Urinary bladder (tissue), 4 donors: ENCODE results near the gene BBIP1. TPM values are rescaled to one million over a fixed set of nuclear protein-coding genes. Genes with fewer than 3 reads are reported as not detected.

Experiments
- DNase-seq: peaks from one replicate; pipeline ENCODE4 v3.0.0-alpha.2; 2015; ENCODE audit errors: extremely low spot score
- H3K27ac ChIP-seq: one replicate; pipeline ENCODE4 v1.5.1; 2013; ENCODE audit warnings: low read depth, mild to moderate bottlenecking, moderate library complexity
- H3K36me3 ChIP-seq: one replicate; pipeline ENCODE4 v1.6.1; 2013; ENCODE audit warnings: mild to moderate bottlenecking, moderate library complexity; ENCODE audit not compliant: insufficient read depth
- H3K4me1 ChIP-seq: one replicate; pipeline ENCODE4 v1.6.1; 2013; ENCODE audit warnings: mild to moderate bottlenecking, moderate library complexity; ENCODE audit not compliant: insufficient read depth
- H3K4me3 ChIP-seq: one replicate; pipeline ENCODE4 v1.5.1; 2013; ENCODE audit warnings: low read depth, low read length
- WGBS: extraction: QIAGEN DNeasy Blood & Tissue Kit; methylation state at CpG from one replicate; pipeline ENCODE4 v1.1.7; 2013; 5-methylcytosine and 5-hydroxymethylcytosine counted together
- polyA plus RNA-seq: library from polyadenylated mRNA; stranded (reverse); fragments of 200-250 nt; gene quantifications from one replicate; pipeline ENCODE4 v1.2.3, GENCODE V29; 2013
- total RNA-seq: library from RNA; depleted of rRNA; stranded (reverse); fragments of >200 nt; gene quantifications from one replicate; pipeline ENCODE4 v1.2.3, GENCODE V29; 2014
- donor health status: healthy with polysubstance abuse.
- donor health status: healthy.

BBIP1 gene
- total and polyA plus RNA-seq, 2 donors: 28.7 to 57.9 TPM

DNA sequence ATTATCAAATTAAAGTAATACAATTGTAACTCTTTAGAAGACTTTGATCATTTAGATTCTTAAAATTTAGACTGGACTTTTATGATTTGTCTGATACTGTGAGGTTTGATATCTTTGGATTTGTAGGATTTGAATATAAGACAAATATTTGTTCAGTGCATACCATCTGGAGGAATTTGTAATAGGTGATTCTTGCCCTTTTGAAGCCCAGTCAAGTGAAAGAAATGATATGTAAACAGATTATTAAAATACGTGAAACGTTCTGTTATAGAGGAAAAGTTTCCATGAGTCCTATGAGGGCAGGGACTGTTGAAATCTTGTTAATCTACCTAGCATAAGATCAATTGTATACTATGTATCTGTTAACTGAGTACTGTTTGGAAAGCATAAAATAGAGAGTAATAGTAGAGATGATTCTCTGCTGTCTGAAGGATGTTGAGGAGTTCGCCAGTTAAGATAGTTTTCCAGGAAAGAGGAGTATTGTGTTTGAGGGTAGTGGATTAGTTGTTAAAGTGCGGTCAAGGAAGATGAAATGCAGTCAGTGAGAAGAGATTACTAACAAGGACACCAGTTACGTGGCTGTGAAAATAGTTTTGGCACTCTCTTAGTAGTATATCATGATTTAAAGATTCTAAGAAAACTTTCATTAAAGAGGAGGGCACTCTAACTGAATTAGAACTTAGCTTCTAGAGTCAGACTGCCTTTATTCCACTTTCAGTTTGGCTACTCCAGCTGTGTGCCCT is 32.9 kb downstream of the BBIP1 start:
- 31% methylated on average over 5 of the region's 5 CpGs for WGBS
- peaks cover 2% of the 10 kb centered on the region for H3K4me1 ChIP-seq
- H3K4me3 ChIP-seq: no peak overlapping the region
- no peak for DNase-seq
- no peak overlapping the region for H3K27ac ChIP-seq
- peaks cover 6% of the 10 kb centered on the region for H3K36me3 ChIP-seq

DNA sequence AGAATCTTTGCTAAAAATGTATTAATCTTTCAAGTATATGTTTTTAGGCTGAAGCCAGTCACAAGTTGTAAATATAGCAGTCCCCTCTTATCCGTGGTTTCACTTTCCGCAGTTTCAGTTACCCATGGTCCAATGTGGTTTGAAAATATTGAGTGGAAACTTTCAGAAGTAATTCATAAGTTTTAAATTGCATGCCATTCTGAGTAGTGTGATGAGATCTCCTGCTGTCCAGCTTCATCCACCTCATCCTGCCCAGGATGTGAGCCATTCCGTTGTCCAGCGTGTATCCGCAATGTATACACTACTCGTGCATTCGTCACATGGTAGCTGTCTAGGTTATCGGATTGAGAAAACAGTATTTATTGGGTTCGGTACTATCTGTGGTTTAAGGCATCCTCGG is 35.1 kb downstream of the BBIP1 start:
- 59% methylated on average over 10 of the region's 10 CpGs for WGBS
- no peak overlapping the region for H3K27ac ChIP-seq
- H3K4me1 ChIP-seq: peaks cover 2% of the 10 kb centered on the region
- H3K36me3 ChIP-seq: peaks cover 6% of the 10 kb centered on the region
- no peak for DNase-seq
- H3K4me3 ChIP-seq: no peak overlapping the region

DNA sequence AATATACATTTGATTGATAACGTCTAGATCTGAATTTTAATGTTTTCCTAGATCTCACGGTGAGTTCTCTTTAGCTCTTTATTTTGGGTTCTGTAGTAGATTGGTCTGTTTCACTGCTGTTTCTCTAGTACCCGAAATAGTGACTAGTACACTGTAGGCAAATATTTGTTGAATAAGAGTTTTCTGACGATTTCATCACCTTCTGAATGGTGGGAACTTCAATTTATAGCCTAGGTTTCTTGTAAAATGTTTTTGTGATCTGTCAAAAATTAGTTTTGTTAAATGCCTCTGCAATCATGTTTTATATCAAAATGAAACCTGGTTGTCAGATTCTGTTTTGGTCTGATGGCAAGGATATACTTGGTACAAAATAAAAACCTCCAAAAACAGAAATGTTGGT is 37.1 kb downstream of the BBIP1 start:
- H3K4me3 ChIP-seq: no peak overlapping the region
- H3K36me3 ChIP-seq: peaks cover 7% of the 10 kb centered on the region
- no peak overlapping the region for H3K27ac ChIP-seq
- no peak for DNase-seq
- peaks cover 2% of the 10 kb centered on the region for H3K4me1 ChIP-seq
- 66% methylated on average over 4 of the region's 4 CpGs for WGBS

DNA sequence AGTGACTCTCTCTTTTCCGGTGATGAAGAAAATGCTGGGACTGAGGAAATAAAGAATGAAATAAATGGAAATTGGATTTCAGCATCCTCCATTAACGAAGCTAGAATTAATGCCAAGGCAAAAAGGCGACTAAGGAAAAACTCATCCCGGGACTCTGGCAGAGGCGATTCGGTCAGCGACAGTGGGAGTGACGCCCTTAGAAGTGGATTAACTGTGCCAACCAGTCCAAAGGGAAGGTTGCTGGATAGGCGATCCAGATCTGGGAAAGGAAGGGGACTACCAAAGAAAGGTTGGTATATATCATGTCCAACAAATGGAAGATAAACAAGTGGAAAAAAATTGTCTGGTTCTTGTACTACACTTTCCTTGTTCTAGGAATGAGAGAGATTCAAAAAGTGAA is 37.7 kb downstream of the BBIP1 start:
- Histone ChIP-seq H3K36me3 (peaks cover 5% of the 10 kb centered on the region), H3K4me1 (peaks cover 2% of the 10 kb centered on the region), H3K27ac (no peak overlapping the region), H3K4me3 (no peak overlapping the region)
- no peak for DNase-seq
- 88% methylated on average over 9 of the region's 9 CpGs for WGBS

DNA sequence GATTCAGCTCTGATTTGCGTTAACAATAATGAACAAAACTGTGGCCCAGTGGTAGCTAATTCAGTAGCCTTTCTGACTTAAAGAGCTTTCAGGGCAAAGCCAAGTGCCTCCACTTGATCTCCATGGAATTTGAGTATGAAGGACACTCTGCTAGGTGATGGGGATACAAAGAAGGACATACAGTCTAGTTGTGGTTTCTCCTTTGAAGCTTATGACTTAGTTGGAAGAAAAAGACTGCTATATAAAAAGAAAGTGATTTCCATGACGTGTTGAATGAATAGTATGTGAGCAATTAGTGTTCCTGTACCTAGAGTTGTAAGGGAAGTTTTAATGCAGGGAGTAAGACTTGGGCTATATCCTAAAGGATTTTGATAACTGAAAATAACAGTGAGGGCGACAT is 39.0 kb downstream of the BBIP1 start:
- no peak for DNase-seq
- 74% methylated on average over 3 of the region's 3 CpGs for WGBS
- Histone ChIP-seq H3K27ac (no peak overlapping the region), H3K36me3 (peaks cover 4% of the 10 kb centered on the region), H3K4me3 (no peak overlapping the region), H3K4me1 (peaks cover 2% of the 10 kb centered on the region)

DNA sequence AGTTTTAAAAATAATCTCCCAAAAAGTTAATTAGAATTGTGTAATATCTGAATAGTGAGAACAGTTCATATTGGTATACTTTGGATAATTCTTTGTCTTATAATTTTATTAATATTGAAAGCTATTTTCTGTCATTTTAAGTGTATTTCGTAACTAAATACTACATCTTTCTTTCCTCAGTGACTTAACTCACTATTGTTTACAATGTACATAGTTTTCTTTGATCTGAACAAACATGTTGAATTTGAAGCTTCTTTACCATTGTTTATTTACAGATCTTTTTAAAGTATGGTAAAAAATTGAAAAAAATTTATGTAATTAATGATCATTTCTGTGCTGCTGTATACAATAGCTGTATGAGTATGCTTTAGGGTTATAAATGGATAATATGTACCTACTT is 42.2 kb downstream of the BBIP1 start:
- peaks cover 1% of the 10 kb centered on the region for H3K36me3 ChIP-seq
- no peaks in the 10 kb centered on the region for H3K4me1 ChIP-seq
- H3K4me3 ChIP-seq: no peak overlapping the region
- no peak for DNase-seq
- H3K27ac ChIP-seq: no peak overlapping the region
- WGBS: 85% methylated on average over 1 of the region's 1 CpG

DNA sequence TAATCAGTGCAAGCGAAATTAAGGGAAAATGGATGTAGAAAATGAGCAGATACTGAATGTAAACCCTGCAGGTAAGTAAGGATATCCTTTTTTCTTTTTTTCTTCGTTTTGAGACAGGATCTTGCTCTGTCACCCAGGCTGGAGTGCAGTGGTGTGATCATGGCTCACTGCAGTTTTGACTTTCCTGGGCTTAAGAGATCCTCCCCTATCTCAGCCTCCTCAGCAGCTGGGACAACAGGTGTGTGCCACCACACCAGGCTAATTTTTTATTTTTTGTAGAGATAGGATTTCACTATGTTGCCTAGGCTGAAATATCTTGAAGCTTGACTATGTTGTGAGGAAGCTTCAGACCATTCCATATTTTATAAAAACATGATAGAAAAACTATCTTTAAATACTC is 43.0 kb downstream of the BBIP1 start:
- Histone ChIP-seq H3K4me1 (no peaks in the 10 kb centered on the region), H3K36me3 (peaks cover 1% of the 10 kb centered on the region), H3K27ac (no peak overlapping the region), H3K4me3 (no peak overlapping the region)
- DNase-seq: no peak
- WGBS: 72% methylated on average over 2 of the region's 2 CpGs

DNA sequence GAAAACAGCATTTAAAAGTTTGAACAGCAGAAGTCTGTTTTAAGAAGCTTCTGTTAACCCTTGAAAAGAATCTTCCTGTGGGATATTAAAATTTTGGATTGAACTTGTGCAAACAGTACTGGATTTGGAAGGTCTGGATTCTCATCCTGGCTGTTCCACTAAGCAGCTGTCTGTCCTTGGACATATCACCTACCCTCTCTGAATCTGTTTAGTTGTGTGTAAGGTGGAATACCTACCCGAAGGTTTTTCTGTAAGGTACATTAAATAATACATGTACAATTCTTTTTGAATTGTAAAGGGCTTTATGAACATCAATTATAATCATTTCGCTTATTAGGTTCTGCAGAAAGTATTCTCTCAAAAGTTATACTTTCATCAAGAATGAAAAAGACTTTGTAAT is 45.0 kb downstream of the BBIP1 start:
- Histone ChIP-seq H3K4me1 (no peaks in the 10 kb centered on the region), H3K4me3 (peak overlapping the region; percentile 89), H3K27ac (no peak overlapping the region), H3K36me3 (peaks cover 1% of the 10 kb centered on the region)
- DNase-seq: no peak
- 39% methylated on average over 2 of the region's 2 CpGs for WGBS

DNA sequence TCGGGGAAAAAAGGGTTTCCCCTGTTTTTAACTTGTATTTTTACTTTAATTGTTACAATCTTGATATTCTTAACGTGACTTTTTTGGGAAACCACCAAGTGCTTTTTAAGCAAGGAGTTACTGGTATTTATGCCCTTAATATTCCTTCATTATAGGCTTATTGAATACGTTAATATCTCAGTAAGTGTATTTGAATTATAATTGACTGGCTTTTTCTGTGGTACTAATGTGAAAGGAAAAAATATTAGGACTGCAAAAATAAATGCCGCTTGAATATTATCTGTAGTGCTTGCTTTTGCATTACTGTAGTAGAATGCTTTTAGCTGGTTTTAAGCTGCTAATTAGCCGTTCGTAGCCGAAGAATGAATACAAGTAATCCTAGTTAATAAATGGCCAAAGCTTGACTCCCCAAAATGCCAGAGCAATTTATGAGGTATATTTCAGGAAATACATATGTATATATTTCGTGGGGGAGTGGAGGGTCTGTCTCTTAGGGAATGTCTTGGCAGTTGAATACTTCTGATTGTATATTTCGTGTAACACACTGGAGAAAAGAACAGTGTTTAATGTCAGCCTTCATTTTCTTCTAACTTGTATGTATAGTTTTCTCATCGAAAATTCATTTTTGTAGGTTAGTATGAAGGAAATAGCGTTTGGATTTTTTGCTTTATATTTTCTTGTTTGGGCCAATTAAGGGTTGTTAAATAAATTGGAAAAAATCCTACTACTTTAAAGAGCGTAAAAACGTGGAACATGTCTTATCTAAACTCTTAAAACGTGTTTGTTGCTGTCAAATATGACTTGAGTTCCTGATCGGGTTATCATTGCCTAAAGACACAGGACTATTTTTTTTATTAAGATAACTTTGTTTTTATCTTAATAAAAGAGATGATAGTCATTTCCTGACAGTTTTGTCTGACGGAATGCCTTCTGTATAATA is 45.7 kb downstream of the BBIP1 start:
- no peak for DNase-seq
- no peaks in the 10 kb centered on the region for H3K4me1 ChIP-seq
- H3K36me3 ChIP-seq: peaks cover 1% of the 10 kb centered on the region
- peak overlapping the region; percentile 89 for H3K4me3 ChIP-seq
- 2% methylated on average over 16 of the region's 16 CpGs for WGBS
- peak overlapping the region; percentile 57 for H3K27ac ChIP-seq

DNA sequence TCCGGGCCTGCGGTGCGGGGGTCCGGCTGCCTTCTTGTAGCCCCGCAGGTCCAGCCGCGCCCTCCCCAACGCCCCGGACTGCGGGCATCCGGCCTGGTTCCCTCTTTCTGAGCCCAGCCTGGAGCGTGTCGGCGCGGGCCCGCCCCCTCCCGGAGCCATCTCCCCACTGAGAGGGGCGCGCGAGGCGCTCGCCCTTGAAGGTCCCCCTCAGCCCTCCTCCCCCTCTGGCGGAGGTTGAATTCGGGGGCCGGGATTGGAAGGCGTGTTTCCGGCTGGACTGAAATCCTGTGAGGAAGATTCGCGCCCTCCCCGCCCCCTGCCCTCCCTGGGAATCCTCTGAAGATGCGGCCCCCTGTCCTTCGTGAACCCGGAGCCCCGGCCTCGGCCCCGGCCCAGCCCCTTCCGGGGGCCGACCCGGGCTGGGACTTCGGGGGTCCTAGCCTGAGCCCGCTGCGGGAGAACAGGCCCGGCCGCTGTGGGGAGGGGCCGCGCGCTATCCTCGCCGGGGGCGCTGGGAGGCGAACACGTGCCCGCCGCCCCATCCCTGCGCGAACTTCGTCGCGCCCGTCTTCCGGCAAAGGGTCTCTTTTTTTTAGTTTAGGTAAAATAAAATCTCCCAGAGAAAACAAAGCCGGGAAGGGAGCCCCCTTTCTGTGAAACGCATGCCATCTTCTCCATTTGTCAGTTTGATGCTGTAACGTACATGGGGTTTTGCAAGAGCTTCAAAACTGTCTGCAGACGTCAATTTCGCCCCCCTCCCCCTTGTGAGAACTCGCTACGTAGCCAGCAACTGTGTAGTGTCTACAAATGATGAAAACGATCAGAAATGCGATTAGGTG is 46.6 kb downstream of the BBIP1 start:
- DNase-seq: peak; percentile 70
- Histone ChIP-seq H3K27ac (peak overlapping the region; percentile 99), H3K4me1 (no peaks in the 10 kb centered on the region), H3K36me3 (peaks cover 1% of the 10 kb centered on the region), H3K4me3 (peak overlapping the region; percentile 89)
- under 1% methylated on average over 70 of the region's 70 CpGs for WGBS

DNA sequence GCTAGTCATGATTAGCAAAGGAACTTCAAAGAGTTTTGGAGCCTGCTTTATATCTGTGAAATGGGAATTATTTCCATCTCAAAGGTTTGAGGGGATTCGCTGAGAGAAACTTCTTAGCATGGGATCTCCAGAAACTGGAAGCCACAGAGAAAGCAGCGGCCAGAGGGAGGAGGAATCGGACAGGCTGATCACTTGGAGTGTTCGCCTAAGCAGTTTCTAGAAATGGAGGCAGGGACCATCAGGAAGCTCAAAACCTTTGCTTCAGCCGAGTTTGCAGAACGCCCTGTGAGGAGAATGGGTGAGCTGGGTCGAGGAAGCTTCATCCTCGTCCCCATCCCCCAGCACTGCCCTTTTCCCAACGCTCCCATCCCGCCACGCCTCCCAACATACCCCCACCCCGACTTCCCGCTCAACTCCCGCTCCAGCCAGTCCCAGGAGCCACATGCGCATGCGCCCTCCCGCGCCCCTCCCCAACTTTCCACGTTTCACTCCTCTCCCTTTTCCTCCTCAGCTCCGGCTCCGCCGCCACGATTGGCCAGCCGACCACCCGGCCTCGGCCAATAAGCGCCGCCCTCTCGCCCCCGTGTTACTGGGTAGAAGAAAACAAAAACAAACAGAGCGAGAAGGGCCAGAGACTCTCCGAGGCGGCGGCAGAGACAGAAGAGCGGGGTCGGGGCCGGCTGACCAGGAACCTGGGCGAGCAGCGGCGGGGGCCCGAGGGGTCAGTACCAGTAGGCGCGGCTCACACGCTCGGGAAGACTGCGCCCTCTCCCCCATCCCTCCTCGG is 47.5 kb downstream of the BBIP1 start, which contains the start of gene PDCD4:
Gene PDCD4, plus strand, starts transcription at position 631 of the 787 bp plus-strand sequence. CDS start 4,100 bp downstream, outside the sequence.
- no peaks in the 10 kb centered on the region for H3K4me1 ChIP-seq
- no peaks in the 10 kb centered on the region for H3K36me3 ChIP-seq
- peak; percentile 99 for DNase-seq
- H3K27ac ChIP-seq: peak within 1 kb of the TSS; percentile 99
- WGBS: under 1% methylated on average over 47 of the region's 47 CpGs
- H3K4me3 ChIP-seq: peak within 1 kb of the TSS; percentile 89

DNA sequence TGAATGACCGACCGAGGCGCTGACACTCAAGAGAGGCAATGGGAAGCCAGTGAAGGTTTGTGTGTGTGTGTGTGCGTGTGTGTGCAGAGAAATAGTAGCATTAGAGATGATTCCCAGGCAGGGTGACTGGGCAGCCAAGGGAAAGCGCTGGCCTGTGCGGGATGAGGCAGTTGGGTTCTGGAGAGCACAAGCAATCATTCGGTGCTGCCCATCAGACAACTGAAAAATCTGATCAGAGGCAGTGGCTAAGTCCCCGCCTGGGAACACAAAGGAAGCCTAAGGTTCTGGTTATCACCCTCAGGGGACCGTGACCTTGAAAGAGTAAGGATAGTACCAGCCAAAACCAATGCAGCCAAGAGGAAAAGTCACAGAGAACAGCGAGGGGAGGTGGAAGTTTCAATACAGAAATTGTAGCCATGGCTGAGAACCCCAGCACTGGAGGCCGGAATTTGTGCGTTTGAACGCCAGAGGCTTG is 48.1 kb downstream of the BBIP1 start:
- WGBS: 62% methylated on average over 13 of the region's 13 CpGs
- no peak overlapping the region for H3K4me3 ChIP-seq
- no peaks in the 10 kb centered on the region for H3K36me3 ChIP-seq
- H3K27ac ChIP-seq: peak overlapping the region; percentile 70
- no peaks in the 10 kb centered on the region for H3K4me1 ChIP-seq
- no peak for DNase-seq
